ENCODE measurements around the gene GSK3B. TPM values are rescaled to one million over a fixed set of nuclear protein-coding genes. Genes with fewer than 3 reads are reported as not detected.
A peak's percentile ranks its signal among the peaks of the same experiment; 100 is the strongest.

The GSK3B gene
- total RNA-seq, 3 donors from 2014 or later (not counting 1 experiment from before 2014, with no cell fraction given), result 61.3 to 67.0 (median 62.7) TPM

- peaks cover 19% of the 10 kb centered on the region in 2 donors for H3K4me1 Mint-ChIP-seq
- H3K36me3 Mint-ChIP-seq, result peaks cover 7% of the 10 kb centered on the region
- H3K36me3 ChIP-seq (ENCODE audit: control insufficient read depth, insufficient read depth, low read length), result peaks cover 7% of the 10 kb centered on the region
- no peaks in the 10 kb centered on the region for H3K9me3 Mint-ChIP-seq
- no peak for TF ChIP-seq CTCF (IDR thresholded peaks at IDR 0.05)
- H3K27me3 ChIP-seq (ENCODE audit: control insufficient read depth, insufficient read depth, low read length), result no peaks in the 10 kb centered on the region
- no peak for ATAC-seq
- no peaks in the 10 kb centered on the region for H3K9me3 ChIP-seq (ENCODE audit: control insufficient read depth, insufficient read depth, low read length)
- DNase-seq, result no peak
- WGBS (ENCODE audit: insufficient coverage), result no CpG with 5 or more reads among the region's 1 CpG
- H3K27ac Mint-ChIP-seq, result no peak overlapping the region
- intact Hi-C loops (cut with micrococcal nuclease), result no loop called here
- no peak overlapping the region for H3K4me3 Mint-ChIP-seq
- H3K4me1 ChIP-seq (ENCODE audit: control insufficient read depth, insufficient read depth, low read length), result no peaks in the 10 kb centered on the region
- H3K27ac ChIP-seq (ENCODE audit: low read length), result no peak overlapping the region
- no peaks in the 10 kb centered on the region for H3K27me3 Mint-ChIP-seq (ENCODE audit: low read depth in 2 of 2)
- no peak overlapping the region for H3K4me3 ChIP-seq (ENCODE audit: low read length)
Measured at GRCh38 chr3:119880966-119881365, 213.3 kb downstream of the GSK3B start.

GRCh38 chr3:119873646-119874045 is 220.6 kb downstream of the GSK3B start:
- no peak for ATAC-seq
- DNase-seq, result no peak
- no CpG with 5 or more reads among the region's 2 CpGs for WGBS (ENCODE audit: insufficient coverage)

GRCh38 chr3:119872773-119873172 is 221.5 kb downstream of the GSK3B start:
- H3K27me3 ChIP-seq (ENCODE audit: control insufficient read depth, insufficient read depth, low read length), result no peaks in the 10 kb centered on the region
- H3K9me3 ChIP-seq (ENCODE audit: control insufficient read depth, insufficient read depth, low read length), result no peaks in the 10 kb centered on the region
- H3K4me3 Mint-ChIP-seq, result no peak overlapping the region
- H3K36me3 Mint-ChIP-seq, result no peaks in the 10 kb centered on the region
- no peak overlapping the region for H3K27ac ChIP-seq (ENCODE audit: low read length)
- peaks cover 30 to 31% of the 10 kb centered on the region in 2 donors for H3K4me1 Mint-ChIP-seq
- no peaks in the 10 kb centered on the region for H3K27me3 Mint-ChIP-seq (ENCODE audit: low read depth in 2 of 2)
- 95% methylated on average over 2 of the region's 2 CpGs for WGBS (ENCODE audit: insufficient coverage)
- H3K36me3 ChIP-seq (ENCODE audit: control insufficient read depth, insufficient read depth, low read length), result peaks cover 7% of the 10 kb centered on the region
- H3K9me3 Mint-ChIP-seq, result no peaks in the 10 kb centered on the region
- H3K27ac Mint-ChIP-seq, result no peak overlapping the region
- DNase-seq, result no peak
- intact Hi-C loops (cut with micrococcal nuclease), result no loop called here
- no peak for TF ChIP-seq CTCF (IDR thresholded peaks at IDR 0.05)
- H3K4me1 ChIP-seq (ENCODE audit: control insufficient read depth, insufficient read depth, low read length), result no peaks in the 10 kb centered on the region
- no peak for ATAC-seq
- H3K4me3 ChIP-seq (ENCODE audit: low read length), result no peak overlapping the region

More at GRCh38 chr3:119873646-119874045, 220.6 kb downstream of the GSK3B start:
- TF ChIP-seq CTCF (IDR thresholded peaks at IDR 0.05), result no peak
- no peaks in the 10 kb centered on the region for H3K27me3 ChIP-seq (ENCODE audit: control insufficient read depth, insufficient read depth, low read length)
- Mint-ChIP-seq H3K4me1 (peaks cover 23 to 26% of the 10 kb centered on the region in 2 donors), H3K27ac (no peak overlapping the region), H3K4me3 (no peak overlapping the region), H3K27me3 (ENCODE audit: low read depth in 2 of 2) (no peaks in the 10 kb centered on the region), H3K9me3 (no peaks in the 10 kb centered on the region), H3K36me3 (no peaks in the 10 kb centered on the region)
- H3K27ac ChIP-seq (ENCODE audit: low read length), result no peak overlapping the region
- intact Hi-C loops (cut with micrococcal nuclease), result no loop called here
- no peaks in the 10 kb centered on the region for H3K9me3 ChIP-seq (ENCODE audit: control insufficient read depth, insufficient read depth, low read length)
- H3K4me1 ChIP-seq (ENCODE audit: control insufficient read depth, insufficient read depth, low read length), result no peaks in the 10 kb centered on the region
- peaks cover 7% of the 10 kb centered on the region for H3K36me3 ChIP-seq (ENCODE audit: control insufficient read depth, insufficient read depth, low read length)
- no peak overlapping the region for H3K4me3 ChIP-seq (ENCODE audit: low read length)

- TF ChIP-seq CTCF (IDR thresholded peaks at IDR 0.05), result no peak
- DNase-seq, result no peak
- Mint-ChIP-seq H3K4me1 (peaks cover 30 to 38% of the 10 kb centered on the region in 2 donors), H3K9me3 (no peaks in the 10 kb centered on the region), H3K36me3 (no peaks in the 10 kb centered on the region), H3K27me3 (ENCODE audit: low read depth in 2 of 2) (no peaks in the 10 kb centered on the region), H3K4me3 (no peak overlapping the region), H3K27ac (peak overlapping the region in 1 of 2 donors; percentile 6)
- Histone ChIP-seq H3K4me3 (ENCODE audit: low read length) (no peak overlapping the region), H3K27me3 (ENCODE audit: control insufficient read depth, insufficient read depth, low read length) (no peaks in the 10 kb centered on the region), H3K9me3 (ENCODE audit: control insufficient read depth, insufficient read depth, low read length) (no peaks in the 10 kb centered on the region), H3K4me1 (ENCODE audit: control insufficient read depth, insufficient read depth, low read length) (no peaks in the 10 kb centered on the region), H3K27ac (ENCODE audit: low read length) (no peak overlapping the region), H3K36me3 (ENCODE audit: control insufficient read depth, insufficient read depth, low read length) (peaks cover 7% of the 10 kb centered on the region)
- 100% methylated on average over 1 of the region's 1 CpG for WGBS (ENCODE audit: insufficient coverage)
- ATAC-seq, result no peak
- intact Hi-C loops (cut with micrococcal nuclease), result no loop called here
Measured at GRCh38 chr3:119871571-119871970, 222.7 kb downstream of the GSK3B start.
